Effector memory CD4-positive, alpha-beta T cell (primary cell): Measurements from ENCODE around the gene TRPC4.

Source experiments
- DNase-seq, 3 donors: peaks; one replicate each; pipeline ENCODE4 v3.0.0-alpha.2; 2020
- H3K27ac ChIP-seq: 2 replicates; pipeline ENCODE4 v1.7.0; 2013; ENCODE audit warnings: mild to moderate bottlenecking, low read length, moderate library complexity; ENCODE audit not compliant: insufficient read depth, poor library complexity, severe bottlenecking
- H3K27me3 ChIP-seq: replicated peaks from 2 replicates; pipeline ENCODE4 v1.7.0; 2013; ENCODE audit warnings: mild to moderate bottlenecking, low read length; ENCODE audit not compliant: insufficient read depth, control insufficient read depth, poor library complexity, severe bottlenecking
- H3K36me3 ChIP-seq: 2 replicates; pipeline ENCODE4 v1.7.0; 2013; ENCODE audit warnings: mild to moderate bottlenecking, low read length, moderate library complexity; ENCODE audit not compliant: control insufficient read depth, insufficient read depth
- H3K4me1 ChIP-seq: 2 replicates; pipeline ENCODE4 v1.7.0; 2013; ENCODE audit warnings: low read length, mild to moderate bottlenecking; ENCODE audit not compliant: control insufficient read depth, insufficient read depth, poor library complexity, severe bottlenecking
- H3K4me3 ChIP-seq: 2 replicates; pipeline ENCODE4 v1.7.0; 2013; ENCODE audit warnings: low read length, low read depth, mild to moderate bottlenecking; ENCODE audit not compliant: insufficient read depth, poor library complexity, severe bottlenecking
- H3K9me3 ChIP-seq: 2 replicates; pipeline ENCODE4 v1.7.0; 2013; ENCODE audit warnings: mild to moderate bottlenecking, low read length, moderate library complexity; ENCODE audit not compliant: control insufficient read depth

Gene TRPC4

GRCh38 chr13:37777676-37778075 is 91.9 kb downstream of the TRPC4 start:
- Histone ChIP-seq H3K27ac (no peak overlapping the region), H3K36me3 (no peaks in the 10 kb centered on the region), H3K4me3 (no peak overlapping the region), H3K9me3 (no peaks in the 10 kb centered on the region), H3K4me1 (no peaks in the 10 kb centered on the region), H3K27me3 (no peaks in the 10 kb centered on the region)
- no peak for DNase-seq

GRCh38 chr13:37775871-37776270 is 93.7 kb downstream of the TRPC4 start:
- Histone ChIP-seq H3K27me3 (no peaks in the 10 kb centered on the region), H3K27ac (no peak overlapping the region), H3K4me3 (no peak overlapping the region), H3K9me3 (no peaks in the 10 kb centered on the region), H3K36me3 (no peaks in the 10 kb centered on the region), H3K4me1 (no peaks in the 10 kb centered on the region)
- no peak for DNase-seq

- Histone ChIP-seq H3K4me1 (no peaks in the 10 kb centered on the region), H3K36me3 (no peaks in the 10 kb centered on the region), H3K9me3 (no peaks in the 10 kb centered on the region), H3K27me3 (no peaks in the 10 kb centered on the region), H3K4me3 (no peak overlapping the region), H3K27ac (no peak overlapping the region)
- DNase-seq = no peak
Observed at GRCh38 chr13:37772644-37773043, 96.9 kb downstream of the TRPC4 start.

- Histone ChIP-seq H3K4me3 (no peak overlapping the region), H3K4me1 (no peaks in the 10 kb centered on the region), H3K36me3 (no peaks in the 10 kb centered on the region), H3K27ac (no peak overlapping the region), H3K9me3 (no peaks in the 10 kb centered on the region), H3K27me3 (no peaks in the 10 kb centered on the region)
- DNase-seq = no peak
Observed at GRCh38 chr13:37769545-37769944, 100.0 kb downstream of the TRPC4 start.

GRCh38 chr13:37769078-37769477 is 100.5 kb downstream of the TRPC4 start:
- DNase-seq = no peak
- Histone ChIP-seq H3K9me3 (no peaks in the 10 kb centered on the region), H3K27ac (no peak overlapping the region), H3K27me3 (no peaks in the 10 kb centered on the region), H3K4me3 (no peak overlapping the region), H3K36me3 (no peaks in the 10 kb centered on the region), H3K4me1 (no peaks in the 10 kb centered on the region)

- Histone ChIP-seq H3K9me3 (no peaks in the 10 kb centered on the region), H3K4me1 (no peaks in the 10 kb centered on the region), H3K36me3 (no peaks in the 10 kb centered on the region), H3K27ac (no peak overlapping the region), H3K4me3 (no peak overlapping the region), H3K27me3 (no peaks in the 10 kb centered on the region)
- DNase-seq = no peak
Observed at GRCh38 chr13:37766502-37766901, 103.1 kb downstream of the TRPC4 start.

GRCh38 chr13:37755349-37755748 is 114.2 kb downstream of the TRPC4 start:
- DNase-seq = no peak
- H3K4me1 ChIP-seq = no peaks in the 10 kb centered on the region
- no peaks in the 10 kb centered on the region for H3K27me3 ChIP-seq
- H3K36me3 ChIP-seq = no peaks in the 10 kb centered on the region
- no peak overlapping the region for H3K4me3 ChIP-seq
- H3K27ac ChIP-seq = no peak overlapping the region
- no peaks in the 10 kb centered on the region for H3K9me3 ChIP-seq

GRCh38 chr13:37753776-37754175 is 115.8 kb downstream of the TRPC4 start:
- no peaks in the 10 kb centered on the region for H3K36me3 ChIP-seq
- no peaks in the 10 kb centered on the region for H3K9me3 ChIP-seq
- no peak for DNase-seq
- no peaks in the 10 kb centered on the region for H3K27me3 ChIP-seq
- H3K27ac ChIP-seq = no peak overlapping the region
- H3K4me3 ChIP-seq = no peak overlapping the region
- H3K4me1 ChIP-seq = no peaks in the 10 kb centered on the region

GRCh38 chr13:37752146-37752545 is 117.4 kb downstream of the TRPC4 start:
- Histone ChIP-seq H3K9me3 (no peaks in the 10 kb centered on the region), H3K4me3 (no peak overlapping the region), H3K27ac (no peak overlapping the region), H3K27me3 (no peaks in the 10 kb centered on the region), H3K36me3 (no peaks in the 10 kb centered on the region), H3K4me1 (no peaks in the 10 kb centered on the region)
- no peak for DNase-seq

- Histone ChIP-seq H3K4me1 (no peaks in the 10 kb centered on the region), H3K27ac (no peak overlapping the region), H3K9me3 (no peaks in the 10 kb centered on the region), H3K4me3 (no peak overlapping the region), H3K36me3 (no peaks in the 10 kb centered on the region), H3K27me3 (no peaks in the 10 kb centered on the region)
- DNase-seq = no peak
Observed at GRCh38 chr13:37751025-37751424, 118.5 kb downstream of the TRPC4 start.

- H3K27ac ChIP-seq = no peak overlapping the region
- no peaks in the 10 kb centered on the region for H3K36me3 ChIP-seq
- no peak overlapping the region for H3K4me3 ChIP-seq
- no peaks in the 10 kb centered on the region for H3K27me3 ChIP-seq
- H3K4me1 ChIP-seq = no peaks in the 10 kb centered on the region
- H3K9me3 ChIP-seq = no peaks in the 10 kb centered on the region
- DNase-seq = no peak
Observed at GRCh38 chr13:37748913-37749312, 120.7 kb downstream of the TRPC4 start.
